HG02763 (cell line): ENCODE results near the gene PTPRN2.

Experiments
- ATAC-seq: cut with Tn5 transposase; IDR thresholded peaks from one replicate; pipeline ENCODE4 v1.9.1; 2021; ENCODE audit warnings: mild to moderate bottlenecking, moderate library complexity; ENCODE audit not compliant: unreplicated experiment

PTPRN2 gene

GRCh38 chr7:157641866-157642265 is 945.8 kb downstream of the PTPRN2 start:
- no peak for ATAC-seq

GRCh38 chr7:157640144-157640543 is 947.5 kb downstream of the PTPRN2 start:
- no peak for ATAC-seq

- no peak for ATAC-seq
Measured at GRCh38 chr7:157638563-157638962, 949.1 kb downstream of the PTPRN2 start.

- ATAC-seq: no peak
Measured at GRCh38 chr7:157637216-157637949, 950.2 kb downstream of the PTPRN2 start.

- no peak for ATAC-seq
Measured at GRCh38 chr7:157635669-157636068, 952.0 kb downstream of the PTPRN2 start.

- no peak for ATAC-seq
Measured at GRCh38 chr7:157635148-157635500, 952.5 kb downstream of the PTPRN2 start.

GRCh38 chr7:157634401-157635147 is 953.0 kb downstream of the PTPRN2 start:
- no peak for ATAC-seq

GRCh38 chr7:157633465-157634185 is 954.0 kb downstream of the PTPRN2 start:
- no peak for ATAC-seq

GRCh38 chr7:157630301-157630853 is 957.2 kb downstream of the PTPRN2 start:
- ATAC-seq: no peak

GRCh38 chr7:157628456-157628855 is 959.2 kb downstream of the PTPRN2 start:
- ATAC-seq: no peak

GRCh38 chr7:157627646-157628045 is 960.0 kb downstream of the PTPRN2 start:
- ATAC-seq: no peak

- ATAC-seq: no peak
Measured at GRCh38 chr7:157627033-157627432, 960.6 kb downstream of the PTPRN2 start.

- no peak for ATAC-seq
Measured at GRCh38 chr7:157625973-157626742, 961.5 kb downstream of the PTPRN2 start.

- no peak for ATAC-seq
Measured at GRCh38 chr7:157623556-157623955, 964.1 kb downstream of the PTPRN2 start.

- no peak for ATAC-seq
Measured at GRCh38 chr7:157622408-157623205, 965.0 kb downstream of the PTPRN2 start.

GRCh38 chr7:157622000-157622399 is 965.6 kb downstream of the PTPRN2 start:
- no peak for ATAC-seq

GRCh38 chr7:157621131-157621681 is 966.4 kb downstream of the PTPRN2 start:
- ATAC-seq: no peak

GRCh38 chr7:157620616-157621015 is 967.0 kb downstream of the PTPRN2 start:
- ATAC-seq: no peak

- ATAC-seq: no peak
Measured at GRCh38 chr7:157619753-157620525, 967.7 kb downstream of the PTPRN2 start.
